ENCODE measurements around the gene NUDT13.

NUDT13 gene

GRCh38 chr10:73065441-73065840, 44.8 kb upstream of the NUDT13 start:
- H3K36me3 ChIP-seq (ENCODE audit: insufficient read depth, low read length), result peaks cover 68% of the 10 kb centered on the region
- no peaks in the 10 kb centered on the region for H3K27me3 ChIP-seq (ENCODE audit: insufficient read depth, low read length, poor library complexity)
- TF ChIP-seq EZH2 (IDR thresholded peaks at IDR 0.05; ENCODE audit: borderline replicate concordance, low read depth, low read length, severe bottlenecking), result no peak
- TF ChIP-seq, protein P1, sequence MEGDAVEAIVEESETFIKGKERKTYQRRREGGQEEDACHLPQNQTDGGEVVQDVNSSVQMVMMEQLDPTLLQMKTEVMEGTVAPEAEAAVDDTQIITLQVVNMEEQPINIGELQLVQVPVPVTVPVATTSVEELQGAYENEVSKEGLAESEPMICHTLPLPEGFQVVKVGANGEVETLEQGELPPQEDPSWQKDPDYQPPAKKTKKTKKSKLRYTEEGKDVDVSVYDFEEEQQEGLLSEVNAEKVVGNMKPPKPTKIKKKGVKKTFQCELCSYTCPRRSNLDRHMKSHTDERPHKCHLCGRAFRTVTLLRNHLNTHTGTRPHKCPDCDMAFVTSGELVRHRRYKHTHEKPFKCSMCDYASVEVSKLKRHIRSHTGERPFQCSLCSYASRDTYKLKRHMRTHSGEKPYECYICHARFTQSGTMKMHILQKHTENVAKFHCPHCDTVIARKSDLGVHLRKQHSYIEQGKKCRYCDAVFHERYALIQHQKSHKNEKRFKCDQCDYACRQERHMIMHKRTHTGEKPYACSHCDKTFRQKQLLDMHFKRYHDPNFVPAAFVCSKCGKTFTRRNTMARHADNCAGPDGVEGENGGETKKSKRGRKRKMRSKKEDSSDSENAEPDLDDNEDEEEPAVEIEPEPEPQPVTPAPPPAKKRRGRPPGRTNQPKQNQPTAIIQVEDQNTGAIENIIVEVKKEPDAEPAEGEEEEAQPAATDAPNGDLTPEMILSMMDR (IDR thresholded peaks at IDR 0.05; ENCODE audit: borderline replicate concordance, extremely low read depth, low read length, poor library complexity, severe bottlenecking), result no peak

GRCh38 chr10:73073627-73074026, 36.6 kb upstream of the NUDT13 start:
- DNase-seq (no peak), ATAC-seq (ENCODE audit: insufficient read depth, low read depth) (no peak)
- H3K27ac ChIP-seq (ENCODE audit: low read length), result no peak overlapping the region
- H3K27me3 ChIP-seq (ENCODE audit: insufficient read depth, low read length, poor library complexity), result no peaks in the 10 kb centered on the region
- H3K79me2 ChIP-seq (ENCODE audit: insufficient read depth, low read length), result peaks cover 42% of the 10 kb centered on the region
- H3K4me1 ChIP-seq (ENCODE audit: insufficient read depth, low read length), result no peaks in the 10 kb centered on the region
- H3K9ac ChIP-seq (ENCODE audit: low read depth, low read length), result no peak overlapping the region
- H3K4me2 ChIP-seq (ENCODE audit: insufficient read depth, low read length), result no peak overlapping the region
- TF ChIP-seq, protein P1 (IDR thresholded peaks at IDR 0.05; ENCODE audit: borderline replicate concordance, extremely low read depth, low read length, poor library complexity, severe bottlenecking), result no peak
- no peak for TF ChIP-seq EZH2 (IDR thresholded peaks at IDR 0.05; ENCODE audit: borderline replicate concordance, low read depth, low read length, severe bottlenecking)
- H3K36me3 ChIP-seq (ENCODE audit: insufficient read depth, low read length), result peaks cover 57% of the 10 kb centered on the region
- peaks cover 6% of the 10 kb centered on the region for H4K20me1 ChIP-seq (ENCODE audit: insufficient read depth, low read length)
- no peaks in the 10 kb centered on the region for H3K9me3 ChIP-seq (ENCODE audit: insufficient read depth, low read length, severe bottlenecking)
- H3K4me3 ChIP-seq (ENCODE audit: low read depth in 1 of 2, low read length in 2 of 2), result no peak overlapping the region
- no peak overlapping the region for H2AFZ ChIP-seq (ENCODE audit: low read depth, low read length)

More at GRCh38 chr10:73065441-73065840, 44.8 kb upstream of the NUDT13 start:
- Histone ChIP-seq H2AFZ (ENCODE audit: low read depth, low read length) (no peak overlapping the region), H3K4me2 (ENCODE audit: insufficient read depth, low read length) (no peak overlapping the region), H3K9me3 (ENCODE audit: insufficient read depth, low read length, severe bottlenecking) (no peaks in the 10 kb centered on the region), H3K27ac (ENCODE audit: low read length) (no peak overlapping the region), H3K79me2 (ENCODE audit: insufficient read depth, low read length) (no peaks in the 10 kb centered on the region), H4K20me1 (ENCODE audit: insufficient read depth, low read length) (no peaks in the 10 kb centered on the region), H3K9ac (ENCODE audit: low read depth, low read length) (no peak overlapping the region), H3K4me1 (ENCODE audit: insufficient read depth, low read length) (no peaks in the 10 kb centered on the region), H3K4me3 (ENCODE audit: low read depth in 1 of 2, low read length in 2 of 2) (no peak overlapping the region)
- ATAC-seq (ENCODE audit: insufficient read depth, low read depth) (no peak), DNase-seq (no peak)

GRCh38 chr10:73075829-73076228, 34.4 kb upstream of the NUDT13 start:
- Histone ChIP-seq H3K9me3 (ENCODE audit: insufficient read depth, low read length, severe bottlenecking) (no peaks in the 10 kb centered on the region), H4K20me1 (ENCODE audit: insufficient read depth, low read length) (peaks cover 9% of the 10 kb centered on the region), H3K36me3 (ENCODE audit: insufficient read depth, low read length) (peaks cover 40% of the 10 kb centered on the region), H3K4me3 (ENCODE audit: low read depth in 1 of 2, low read length in 2 of 2) (no peak overlapping the region), H3K4me1 (ENCODE audit: insufficient read depth, low read length) (no peaks in the 10 kb centered on the region), H3K4me2 (ENCODE audit: insufficient read depth, low read length) (no peak overlapping the region), H2AFZ (ENCODE audit: low read depth, low read length) (no peak overlapping the region), H3K9ac (ENCODE audit: low read depth, low read length) (no peak overlapping the region), H3K27me3 (ENCODE audit: insufficient read depth, low read length, poor library complexity) (no peaks in the 10 kb centered on the region), H3K27ac (ENCODE audit: low read length) (no peak overlapping the region), H3K79me2 (ENCODE audit: insufficient read depth, low read length) (peaks cover 60% of the 10 kb centered on the region)
- no peak for ATAC-seq (ENCODE audit: insufficient read depth, low read depth)
- TF ChIP-seq, protein P1 (IDR thresholded peaks at IDR 0.05; ENCODE audit: borderline replicate concordance, extremely low read depth, low read length, poor library complexity, severe bottlenecking), result no peak
- TF ChIP-seq EZH2 (IDR thresholded peaks at IDR 0.05; ENCODE audit: borderline replicate concordance, low read depth, low read length, severe bottlenecking), result no peak
- no peak for DNase-seq
